Measurements from ENCODE around the gene PSTPIP1.

The PSTPIP1 gene

GRCh38 chr15:77037388-77038209 lies 42.7 kb downstream of the PSTPIP1 start:
- no peak overlapping the region for H3K4me3 ChIP-seq (ENCODE audit: low read length)
- TF ChIP-seq ZNF274 (IDR thresholded peaks at IDR 0.05; ENCODE audit: low read depth, low read length): no peak

DNA sequence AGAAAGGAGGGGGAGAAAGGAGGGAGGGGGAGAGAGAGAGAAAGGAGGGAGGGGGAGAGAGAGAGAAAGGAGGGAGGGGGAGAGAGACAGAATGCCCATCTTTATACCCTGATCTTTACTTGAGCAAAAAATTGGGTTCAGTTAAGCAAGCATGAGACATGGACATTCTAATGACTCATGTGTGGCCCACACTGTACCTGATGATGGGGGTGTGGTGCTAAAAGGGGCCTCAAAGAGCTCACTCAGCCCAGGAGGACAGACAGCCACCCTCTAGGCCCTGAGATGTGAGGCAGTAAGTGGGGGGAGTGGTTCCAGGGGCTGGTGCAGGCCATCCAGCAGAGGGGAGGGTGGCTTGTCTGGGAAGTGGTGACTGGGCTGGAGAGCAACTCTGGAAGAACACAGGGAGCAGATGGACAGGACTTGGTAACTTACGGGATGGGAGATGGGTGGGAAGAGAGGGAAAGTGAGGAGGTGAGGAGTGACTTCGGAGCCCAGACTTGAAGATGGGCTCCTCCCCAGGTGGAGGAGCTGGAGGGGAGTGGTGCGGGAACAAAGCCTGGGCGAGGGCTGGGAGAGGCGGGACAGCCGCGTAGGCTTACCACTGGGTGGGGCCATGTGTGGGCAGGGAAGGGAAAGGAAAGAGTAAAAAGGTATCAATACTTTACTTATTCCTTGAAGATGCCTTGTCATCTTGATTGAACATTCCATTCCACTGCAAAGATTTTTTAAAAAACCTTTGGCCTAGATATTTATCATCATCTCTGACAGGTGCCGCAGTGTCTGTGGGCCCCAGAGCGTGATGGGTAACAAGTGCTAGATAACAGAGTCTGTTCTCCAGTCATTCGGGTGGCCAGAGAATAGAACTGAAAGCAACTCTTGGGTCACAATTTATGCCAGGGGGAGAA lies 43.6 kb downstream of the PSTPIP1 start:
- H3K4me3 ChIP-seq (ENCODE audit: low read length): no peak overlapping the region
- TF ChIP-seq ZNF274 (IDR thresholded peaks at IDR 0.05; ENCODE audit: low read depth, low read length): no peak

DNA sequence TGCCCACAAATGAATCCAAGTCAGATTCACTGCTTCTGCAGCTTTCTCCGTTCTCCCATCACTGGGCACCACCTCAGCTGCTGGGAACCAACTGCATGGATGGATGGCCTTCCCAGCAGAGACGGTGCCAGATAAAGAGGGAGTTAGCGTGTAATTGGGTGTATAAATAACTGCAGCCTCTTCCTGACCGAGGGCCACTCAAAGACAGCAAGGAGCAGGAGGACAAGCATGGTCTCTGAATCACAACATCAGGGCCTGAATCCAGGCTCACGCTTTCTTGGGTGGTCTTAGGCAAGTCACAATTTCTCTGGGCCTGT lies 44.2 kb downstream of the PSTPIP1 start:
- TF ChIP-seq ZNF274 (IDR thresholded peaks at IDR 0.05; ENCODE audit: low read depth, low read length): no peak
- no peak overlapping the region for H3K4me3 ChIP-seq (ENCODE audit: low read length)

DNA sequence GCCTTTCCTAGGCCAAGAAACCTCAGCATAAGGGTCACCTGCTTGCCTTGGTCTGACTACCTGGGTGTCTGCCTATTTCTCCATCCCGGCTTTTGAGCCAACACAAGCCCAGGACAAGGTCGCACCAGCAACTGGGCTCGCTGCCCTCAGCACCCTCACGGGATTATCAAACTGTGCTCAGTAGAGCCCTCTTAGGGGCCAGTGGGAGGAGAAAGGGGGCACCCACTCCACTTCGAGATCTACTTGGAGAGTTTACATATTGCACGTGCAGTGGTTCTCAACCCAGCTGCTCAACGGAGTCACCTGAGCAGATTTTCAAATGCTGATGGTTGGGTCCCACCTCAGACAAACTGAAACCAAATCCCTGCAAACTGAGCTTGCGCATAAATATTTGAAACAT lies 44.9 kb downstream of the PSTPIP1 start:
- no peak overlapping the region for H3K4me3 ChIP-seq (ENCODE audit: low read length)
- no peak for TF ChIP-seq ZNF274 (IDR thresholded peaks at IDR 0.05; ENCODE audit: low read depth, low read length)

DNA sequence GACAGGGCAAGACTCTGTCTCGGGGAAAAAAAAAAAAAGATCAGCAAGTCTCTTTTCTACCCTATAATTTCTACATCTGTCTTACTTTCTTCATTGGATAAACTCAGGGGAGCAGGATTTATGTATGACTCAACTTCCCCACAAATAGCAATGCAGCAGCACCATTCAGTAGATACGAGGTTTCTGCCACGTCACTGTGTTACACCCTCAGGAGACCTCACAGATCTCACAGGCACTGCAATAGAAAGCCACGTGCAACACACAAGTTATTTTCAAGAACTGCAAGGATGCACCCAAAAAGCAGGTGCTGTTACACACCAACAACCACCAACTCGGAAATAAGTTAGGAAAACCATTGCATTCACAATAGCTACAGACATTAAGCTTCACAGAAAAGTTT lies 45.7 kb downstream of the PSTPIP1 start:
- no peak overlapping the region for H3K4me3 ChIP-seq (ENCODE audit: low read length)
- TF ChIP-seq ZNF274 (IDR thresholded peaks at IDR 0.05; ENCODE audit: low read depth, low read length): no peak

DNA sequence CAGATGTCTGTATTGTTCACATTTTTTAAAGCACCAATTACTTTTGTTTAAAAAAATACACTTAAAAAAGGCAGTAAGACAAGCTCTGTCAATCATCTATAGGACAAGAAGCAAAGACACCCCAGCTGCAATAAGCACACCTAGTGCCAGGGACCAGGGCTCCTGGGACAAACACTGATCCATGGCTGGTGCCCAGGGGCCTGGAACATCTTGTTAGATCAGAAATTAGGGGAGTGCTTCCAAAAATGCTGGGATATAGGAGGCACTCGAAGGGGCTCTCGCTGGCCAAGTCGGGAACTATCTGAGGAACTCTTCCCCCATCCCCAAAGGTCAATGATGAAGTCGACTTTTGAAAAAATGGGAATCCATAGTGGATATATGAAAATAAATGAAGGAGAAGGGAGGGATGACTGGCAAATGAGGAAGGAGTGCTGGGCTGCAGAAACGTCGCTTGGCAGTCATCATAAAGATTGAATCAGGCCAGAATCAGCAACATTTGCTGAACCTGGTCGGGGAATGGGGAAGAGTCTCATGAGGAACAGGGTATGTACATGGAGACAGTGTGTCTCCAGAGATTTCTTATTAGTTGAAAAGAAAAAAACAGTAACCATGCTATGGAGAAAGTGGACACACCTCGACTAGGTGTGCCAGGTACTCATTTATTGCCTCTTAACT lies 47.5 kb downstream of the PSTPIP1 start:
- no peak for TF ChIP-seq ZNF274 (IDR thresholded peaks at IDR 0.05; ENCODE audit: low read depth, low read length)
- H3K4me3 ChIP-seq (ENCODE audit: low read length): no peak overlapping the region

DNA sequence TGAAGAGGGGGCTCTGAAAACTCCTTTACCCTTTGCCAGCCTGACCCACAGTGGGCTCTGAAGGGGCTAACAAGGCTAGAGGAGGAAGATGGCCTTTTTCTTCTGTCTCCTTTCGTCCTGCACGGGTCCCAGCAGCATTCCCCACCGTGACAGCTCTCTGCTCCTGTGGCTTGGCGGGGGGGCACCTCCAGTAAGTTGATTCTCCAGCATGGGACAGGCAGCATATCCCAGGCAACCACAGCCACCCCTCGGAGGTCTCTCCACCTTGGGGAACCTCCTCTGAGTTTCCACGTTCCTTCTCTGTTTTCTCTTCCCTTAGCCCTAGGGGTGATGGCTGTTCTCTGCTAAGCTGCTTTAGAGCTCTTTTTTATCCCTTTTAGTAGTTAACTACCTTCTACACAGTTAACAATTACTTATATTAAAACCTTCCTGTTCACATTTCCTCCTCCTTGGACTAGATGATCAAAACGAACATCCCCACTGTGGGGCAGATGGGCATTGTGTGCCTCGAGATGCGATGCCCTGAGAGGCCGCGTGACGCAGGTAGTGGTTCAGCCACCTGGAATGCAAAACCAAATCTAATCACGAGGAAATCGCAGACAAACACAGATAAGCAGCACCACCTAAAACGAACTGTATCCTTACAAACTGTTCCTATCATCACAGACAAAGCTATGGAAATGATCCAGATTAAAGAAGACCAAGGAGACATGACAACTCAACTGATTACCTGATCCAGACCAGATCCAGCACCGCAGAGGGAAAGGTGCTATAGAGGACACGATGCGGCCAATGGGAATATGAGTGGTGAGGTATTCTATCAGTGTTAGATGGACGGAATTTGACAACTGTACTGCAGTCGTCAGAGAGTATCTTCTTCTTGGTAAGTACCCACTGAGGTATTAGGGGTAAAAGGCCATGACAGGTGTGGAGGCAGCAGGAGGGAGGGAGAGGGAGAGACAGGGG lies 48.3 kb downstream of the PSTPIP1 start:
- H3K4me3 ChIP-seq (ENCODE audit: low read length): no peak overlapping the region
- TF ChIP-seq ZNF274 (IDR thresholded peaks at IDR 0.05; ENCODE audit: low read depth, low read length): no peak

GRCh38 chr15:77044228-77045042 lies 49.5 kb downstream of the PSTPIP1 start:
- no peak for TF ChIP-seq ZNF274 (IDR thresholded peaks at IDR 0.05; ENCODE audit: low read depth, low read length)
- no peak overlapping the region for H3K4me3 ChIP-seq (ENCODE audit: low read length)

DNA sequence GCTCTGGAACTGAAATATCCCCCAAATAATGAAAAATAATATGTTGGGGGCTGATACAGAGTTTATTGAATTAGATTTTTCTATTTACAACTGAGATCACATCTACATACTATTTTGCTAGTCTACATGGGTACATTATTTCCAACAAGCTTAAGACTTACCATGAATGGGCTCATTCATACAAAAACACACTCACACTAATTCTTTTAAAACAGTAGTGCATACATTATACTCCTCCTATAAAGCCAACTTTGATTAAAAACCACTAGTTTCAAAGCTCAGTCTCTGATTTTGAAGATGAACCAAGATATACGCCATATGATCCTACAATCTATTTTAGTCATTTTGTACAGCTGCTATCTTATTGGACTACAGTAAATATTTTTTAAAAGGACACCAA lies 51.1 kb downstream of the PSTPIP1 start:
- no peak overlapping the region for H3K4me3 ChIP-seq (ENCODE audit: low read length)
- TF ChIP-seq ZNF274 (IDR thresholded peaks at IDR 0.05; ENCODE audit: low read depth, low read length): no peak

DNA sequence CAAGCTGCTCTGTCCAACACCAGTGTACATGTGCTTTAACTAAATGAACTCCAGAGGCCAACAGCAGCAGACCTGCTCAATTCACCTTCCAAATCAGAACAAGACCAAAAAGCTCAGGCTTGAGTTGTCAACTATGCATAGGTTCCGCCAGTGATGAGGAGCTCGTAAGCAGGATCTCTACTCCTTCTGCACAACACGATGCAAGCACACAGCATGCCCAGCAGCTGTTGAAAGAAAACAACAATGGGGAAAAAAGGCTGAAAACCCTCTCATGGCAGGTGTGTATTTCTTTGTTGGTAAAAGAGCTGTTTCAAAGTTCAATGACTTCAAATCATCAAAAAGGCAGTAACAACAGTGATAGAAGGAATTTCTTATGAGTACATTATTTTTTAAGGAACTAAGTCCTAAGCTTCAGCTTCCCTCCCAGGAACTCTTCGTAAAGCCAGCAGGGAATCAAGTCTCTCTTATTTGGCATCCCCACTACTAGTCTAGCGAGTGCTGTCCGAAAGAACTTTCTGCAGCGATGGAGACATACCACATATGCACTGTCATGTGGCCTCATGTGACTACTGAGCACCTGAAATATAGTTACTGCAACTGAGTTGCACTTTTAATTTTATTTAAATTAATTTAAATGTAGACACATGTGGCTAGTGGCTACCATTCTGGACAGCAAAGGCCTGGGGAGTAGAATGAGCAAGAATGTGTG lies 51.9 kb downstream of the PSTPIP1 start:
- TF ChIP-seq ZNF274 (IDR thresholded peaks at IDR 0.05; ENCODE audit: low read depth, low read length): no peak
- H3K4me3 ChIP-seq (ENCODE audit: low read length): no peak overlapping the region

DNA sequence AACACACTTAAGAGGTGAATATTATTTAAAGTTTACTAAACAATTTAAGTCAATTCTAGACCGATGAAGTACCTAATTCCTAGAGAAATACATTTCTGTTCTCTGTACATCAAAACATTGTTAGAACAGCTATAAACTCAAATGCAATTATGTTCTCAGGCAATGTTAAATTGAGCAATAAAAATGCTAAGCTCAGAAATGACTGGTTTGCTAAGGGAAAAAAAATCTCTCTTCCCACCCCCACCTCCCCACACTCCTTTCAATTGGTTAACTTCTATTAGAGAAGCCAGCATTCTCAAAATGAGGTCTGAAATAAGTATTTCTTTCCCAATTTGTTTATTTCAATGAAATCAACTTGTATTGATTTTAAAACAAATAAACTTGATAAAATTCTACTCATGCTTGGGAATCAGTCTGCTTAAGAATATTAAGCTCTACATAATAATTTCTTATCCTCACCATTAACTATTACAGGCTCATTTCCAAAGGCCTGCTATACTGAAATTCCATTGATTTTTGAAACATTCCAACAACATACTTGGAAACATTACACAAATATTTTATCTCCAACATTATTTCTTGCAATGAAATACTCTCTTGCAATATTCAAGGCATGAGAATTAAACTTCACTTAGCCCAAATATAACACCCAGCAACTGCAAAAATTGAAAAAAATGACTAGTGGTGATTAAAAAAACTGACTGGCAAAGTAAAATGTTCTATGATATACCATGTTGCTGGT lies 53.4 kb downstream of the PSTPIP1 start:
- no peak overlapping the region for H3K4me3 ChIP-seq (ENCODE audit: low read length)
- TF ChIP-seq ZNF274 (IDR thresholded peaks at IDR 0.05; ENCODE audit: low read depth, low read length): no peak
